Ishikawa (cell line): ENCODE data around the gene MRRF.
A peak's percentile ranks its signal among the peaks of the same experiment; 100 is the strongest.

Experiments used
- CREB1 ChIP-seq: IDR thresholded peaks from 2 replicates; pipeline ENCODE4 v1.6.1; 2012; ENCODE audit warnings: low read depth
- EGR1 ChIP-seq: IDR thresholded peaks from 2 replicates; pipeline ENCODE4 v1.6.1; 2012
- EP300 ChIP-seq: IDR thresholded peaks from 2 replicates; pipeline ENCODE4 v1.6.1; 2012; ENCODE audit warnings: borderline replicate concordance
- FOXM1 ChIP-seq: IDR thresholded peaks from 2 replicates; pipeline ENCODE4 v1.6.1; 2012; ENCODE audit warnings: low read depth, borderline replicate concordance
- MAX ChIP-seq: IDR thresholded peaks from 2 replicates; pipeline ENCODE4 v1.6.1; 2012
- NFIC ChIP-seq: IDR thresholded peaks from 2 replicates; pipeline ENCODE4 v1.6.1; 2012
- RAD21 ChIP-seq: IDR thresholded peaks from 2 replicates; pipeline ENCODE4 v1.6.1; 2012; ENCODE audit warnings: low read depth
- REST ChIP-seq: IDR thresholded peaks from 2 replicates; pipeline ENCODE4 v1.6.1; 2012; ENCODE audit warnings: low read depth, mild to moderate bottlenecking
- TAF1 ChIP-seq: IDR thresholded peaks from 2 replicates; pipeline ENCODE4 v1.6.1; 2012; ENCODE audit warnings: low read depth, mild to moderate bottlenecking
- TEAD4 ChIP-seq: IDR thresholded peaks from 2 replicates; pipeline ENCODE4 v1.6.1; 2012
- USF1 ChIP-seq: IDR thresholded peaks from 2 replicates; pipeline ENCODE4 v1.6.1; 2012
- ZBTB7A ChIP-seq: IDR thresholded peaks from 2 replicates; pipeline ENCODE4 v1.6.1; 2012; ENCODE audit warnings: low read depth

The MRRF gene

GRCh38 chr9:122368642-122369041 is 104.0 kb downstream of the MRRF start:
- TF ChIP-seq ZBTB7A (no peak), TEAD4 (no peak), RAD21 (no peak), MAX (no peak), CREB1 (no peak), TAF1 (no peak), EP300 (no peak), FOXM1 (no peak), USF1 (no peak), EGR1 (no peak)

- TF ChIP-seq TAF1 = no peak
- TF ChIP-seq NFIC = no peak
- no peak for TF ChIP-seq TEAD4
- no peak for TF ChIP-seq EGR1
These were observed 105.6 kb downstream of the MRRF start for GRCh38 chr9:122370303-122370702.

- TF ChIP-seq REST = no peak
- peak; percentile 8; the same call in 1 of the 2 replicates for TF ChIP-seq MAX
These were observed 106.4 kb downstream of the MRRF start, which contains the start of gene PTGS1 for GRCh38 chr9:122370869-122371755. PTGS1 (plus strand) TSS chr9:122371024; CDS start chr9:122371085, 61 bp downstream.

GRCh38 chr9:122371846-122372245 is 107.2 kb downstream of the MRRF start:
- TF ChIP-seq CREB1 (no peak), EGR1 (no peak), TEAD4 (no peak), NFIC (no peak)

- no peak for TF ChIP-seq RAD21
- TF ChIP-seq ZBTB7A = no peak
- TF ChIP-seq MAX = no peak
- no peak for TF ChIP-seq TEAD4
These were observed 108.5 kb downstream of the MRRF start for GRCh38 chr9:122372856-122373845.

GRCh38 chr9:122374885-122375420 is 110.3 kb downstream of the MRRF start:
- TF ChIP-seq REST (no peak), MAX (peak; percentile 42; the same call in 1 of the 2 replicates)
